NB4 (cell line): ENCODE results near the gene RPEL1.
"Not testable (repeated sequence)": the region's sequence is repeated elsewhere in the genome, so short reads cannot be mapped to it uniquely, and the experiment has no call there.

Source experiments
- CTCF ChIP-seq: IDR thresholded peaks from one replicate; pipeline ENCODE4 v1.5.1; 2012; ENCODE audit warnings: low read depth, low read length
- MAX ChIP-seq: IDR thresholded peaks from 2 replicates; pipeline ENCODE4 v1.6.1; 2011; ENCODE audit warnings: low read depth, low read length
- POLR2A ChIP-seq: IDR thresholded peaks from 2 replicates; pipeline ENCODE4 v1.6.1; 2011; ENCODE audit warnings: mild to moderate bottlenecking; ENCODE audit not compliant: insufficient read length; ENCODE audit errors: extremely low read depth

GRCh38 chr10:103245587-103245986 is at the start of gene RPEL1:
- not testable (repeated sequence) for TF ChIP-seq POLR2A, CTCF, MAX
